Skeletal muscle tissue (tissue), 4 donors: ENCODE data around the gene PPIL6. TPM values are rescaled to one million over a fixed set of nuclear protein-coding genes. Genes with fewer than 3 reads are reported as not detected.

Source experiments
- H3K27ac ChIP-seq: one replicate; pipeline ENCODE4 v1.7.0; 2013; ENCODE audit warnings: mild to moderate bottlenecking, low read depth, low read length, inconsistent platforms
- H3K27me3 ChIP-seq, 3 donors: one replicate each; pipeline ENCODE4 v1.7.0; 2013; ENCODE audit warnings: low read length in 3 of 3; ENCODE audit not compliant: control insufficient read depth in 3 of 3, insufficient read depth in 3 of 3
- H3K36me3 ChIP-seq, 3 donors: one replicate each; pipeline ENCODE4 v1.7.0; 2013; ENCODE audit warnings: low read length in 3 of 3; ENCODE audit not compliant: control insufficient read depth in 3 of 3, insufficient read depth in 3 of 3
- H3K4me1 ChIP-seq, 3 donors: one replicate each; pipeline ENCODE4 v1.7.0; 2013; ENCODE audit warnings: low read length in 3 of 3, mild to moderate bottlenecking in 3 of 3; ENCODE audit not compliant: control insufficient read depth in 3 of 3, insufficient read depth in 3 of 3
- H3K4me3 ChIP-seq, 3 donors: one replicate each; pipeline ENCODE4 v1.7.0; 2013; ENCODE audit warnings: low read length in 3 of 3
- H3K9ac ChIP-seq, 3 donors: one replicate each; pipeline ENCODE4 v1.7.0; 2013; ENCODE audit warnings: low read length in 3 of 3, mild to moderate bottlenecking in 3 of 3, moderate library complexity in 2 of 3, low read depth in 1 of 3
- H3K9me3 ChIP-seq, 3 donors: one replicate each; pipeline ENCODE4 v1.7.0; 2013; ENCODE audit warnings: low read length in 3 of 3; ENCODE audit not compliant: control insufficient read depth in 3 of 3
- total RNA-seq: library from RNA; depleted of rRNA; stranded (reverse); fragments of >200 nt; gene quantifications from one replicate; pipeline ENCODE4 v1.2.3, GENCODE V29; 2014
- donor health status: Osteomylitis.

Gene PPIL6
- total RNA-seq, 1 donor from 2014 or later: 15.7 TPM

GRCh38 chr6:109450801-109451200, 10.4 kb upstream of the PPIL6 start:
- no peak overlapping the region for H3K9ac ChIP-seq
- H3K4me3 ChIP-seq: no peak overlapping the region
- H3K27me3 ChIP-seq: no peaks in the 10 kb centered on the region
- H3K27ac ChIP-seq: no peak overlapping the region
- H3K9me3 ChIP-seq: no peaks in the 10 kb centered on the region
- peaks cover 12 to 17% (median 13%) of the 10 kb centered on the region in 3 donors for H3K4me1 ChIP-seq
- peaks cover 6 to 10% (median 6%) of the 10 kb centered on the region in 3 donors for H3K36me3 ChIP-seq

DNA sequence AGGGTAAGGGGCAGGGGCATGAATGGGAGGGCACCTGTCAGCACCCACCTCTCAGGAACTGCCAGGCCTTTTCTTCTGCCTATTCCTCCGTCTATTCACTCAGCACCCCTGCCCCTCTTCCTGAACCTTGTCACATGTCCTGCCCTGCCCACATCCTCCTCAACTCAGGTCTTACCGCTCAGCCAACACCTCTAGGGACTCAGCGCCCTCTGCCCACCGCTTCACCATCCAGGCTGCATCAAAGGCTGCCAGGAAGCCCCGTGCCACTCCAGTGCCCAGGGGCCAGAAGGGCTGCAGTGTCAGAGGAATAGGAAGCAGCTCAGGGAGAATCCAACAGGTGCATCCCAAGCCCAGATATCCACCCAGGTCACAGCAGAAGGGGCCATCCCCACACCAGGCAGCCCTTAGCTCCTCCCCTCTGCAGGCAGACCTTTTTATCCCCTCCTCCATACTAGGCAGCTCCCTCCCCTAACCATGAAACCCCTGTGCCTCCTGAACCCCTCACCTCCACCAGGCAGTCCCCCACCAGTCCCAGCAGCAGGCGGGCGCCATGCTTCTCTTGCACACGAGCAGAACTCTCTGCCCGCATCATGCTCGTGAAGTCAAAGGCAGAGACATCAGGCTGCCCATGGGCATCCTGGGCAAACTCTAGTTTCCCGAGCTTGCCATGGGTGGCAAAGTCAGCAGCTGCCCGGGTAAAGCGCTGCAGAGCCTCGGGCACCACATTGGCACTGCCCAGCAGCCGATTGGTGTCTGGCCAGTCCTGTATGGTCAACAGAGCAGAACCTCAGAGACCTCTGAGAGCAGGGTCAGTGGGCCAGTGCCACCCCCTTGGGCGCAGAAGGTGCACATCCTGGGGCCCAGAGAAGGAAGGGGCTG, 9.6 kb upstream of the PPIL6 start:
- Histone ChIP-seq H3K4me1 (peaks cover 9 to 12% (median 12%) of the 10 kb centered on the region in 3 donors), H3K27me3 (no peaks in the 10 kb centered on the region), H3K9ac (no peak overlapping the region), H3K27ac (no peak overlapping the region), H3K36me3 (peaks cover 6 to 14% (median 10%) of the 10 kb centered on the region in 3 donors), H3K9me3 (no peaks in the 10 kb centered on the region), H3K4me3 (no peak overlapping the region)

DNA sequence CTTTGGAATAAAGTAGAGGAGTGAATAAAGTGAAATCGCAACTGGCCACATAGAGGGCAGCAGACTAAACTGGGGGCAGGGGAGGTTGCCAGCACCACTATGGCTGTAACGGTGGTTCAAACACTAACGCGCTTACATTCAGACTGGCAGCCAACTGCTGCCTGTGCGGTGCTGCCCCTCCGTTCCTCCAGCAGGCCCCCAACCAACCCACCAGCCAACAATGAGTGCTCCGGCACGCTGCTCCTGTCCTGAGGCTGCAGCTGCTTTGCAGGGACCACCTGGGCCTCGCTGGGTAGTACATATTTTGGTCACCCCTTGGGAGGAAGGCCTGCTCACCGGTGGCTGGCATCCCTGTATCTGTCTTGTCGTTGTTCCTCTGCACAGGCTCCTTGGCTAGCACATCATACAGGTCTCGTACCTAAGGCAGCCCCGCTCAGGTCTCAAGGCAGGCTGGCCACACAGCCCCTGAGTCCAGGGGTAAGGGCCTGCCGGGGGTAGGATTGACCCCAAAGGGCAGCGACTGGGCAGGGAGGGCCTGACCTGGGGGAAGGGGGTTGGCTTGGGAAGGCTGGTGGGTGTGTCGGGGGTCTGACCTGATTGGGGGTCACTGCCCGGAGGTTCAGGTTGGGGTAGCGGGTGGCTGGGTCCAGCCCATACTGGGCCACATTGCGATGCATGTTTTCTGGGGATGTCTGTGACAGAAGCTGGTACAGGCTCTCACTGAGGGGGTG, 8.8 kb upstream of the PPIL6 start:
- Histone ChIP-seq H3K27me3 (no peaks in the 10 kb centered on the region), H3K9ac (no peak overlapping the region), H3K27ac (no peak overlapping the region), H3K4me3 (no peak overlapping the region), H3K36me3 (peaks cover 9 to 18% (median 10%) of the 10 kb centered on the region in 3 donors), H3K4me1 (peaks cover 4 to 8% (median 8%) of the 10 kb centered on the region in 3 donors), H3K9me3 (no peaks in the 10 kb centered on the region)

- Histone ChIP-seq H3K27ac (no peak overlapping the region), H3K27me3 (no peaks in the 10 kb centered on the region), H3K4me1 (peaks cover 0 to 2% (median 2%) of the 10 kb centered on the region in 3 donors), H3K9me3 (no peaks in the 10 kb centered on the region), H3K9ac (no peak overlapping the region), H3K4me3 (no peak overlapping the region), H3K36me3 (peaks cover 9 to 22% (median 10%) of the 10 kb centered on the region in 3 donors)
Observed at GRCh38 chr6:109448615-109449014, 8.2 kb upstream of the PPIL6 start.

DNA sequence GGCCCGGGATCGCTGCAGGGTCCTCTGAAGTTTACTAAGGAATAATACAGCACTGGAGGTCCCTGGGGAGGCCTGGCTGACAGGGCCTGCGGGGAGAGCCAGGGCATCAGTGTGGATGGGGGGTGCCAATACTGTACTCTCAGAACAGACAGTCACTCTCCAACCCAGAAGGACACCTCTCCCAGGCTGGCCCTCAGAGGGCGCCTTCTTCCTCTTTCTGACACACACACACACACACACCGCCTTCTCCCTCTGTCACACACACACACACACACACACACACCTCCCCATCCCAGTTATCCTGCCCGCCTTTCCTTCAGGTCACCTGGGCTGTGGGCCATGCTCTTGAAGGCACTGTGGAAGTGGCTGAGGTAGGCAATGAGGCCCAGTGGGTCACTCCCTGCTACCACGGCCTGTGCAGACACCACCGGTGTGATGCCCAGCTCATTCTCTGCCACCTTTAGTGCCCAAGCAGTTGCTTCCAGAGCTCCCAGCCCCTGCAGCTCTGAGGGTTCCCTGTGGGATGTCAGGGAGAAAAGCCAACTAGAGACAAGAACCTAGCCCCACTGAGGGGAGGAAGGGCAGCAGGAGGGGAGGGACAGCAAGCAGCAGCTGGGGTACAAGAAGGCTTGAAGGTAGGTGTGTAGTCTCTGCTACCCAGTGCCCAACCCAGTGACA, 7.6 kb upstream of the PPIL6 start:
- Histone ChIP-seq H3K9me3 (no peaks in the 10 kb centered on the region), H3K36me3 (peaks cover 9 to 25% (median 11%) of the 10 kb centered on the region in 3 donors), H3K4me3 (no peak overlapping the region), H3K27ac (no peak overlapping the region), H3K9ac (no peak overlapping the region), H3K27me3 (no peaks in the 10 kb centered on the region), H3K4me1 (no peaks in the 10 kb centered on the region)

DNA sequence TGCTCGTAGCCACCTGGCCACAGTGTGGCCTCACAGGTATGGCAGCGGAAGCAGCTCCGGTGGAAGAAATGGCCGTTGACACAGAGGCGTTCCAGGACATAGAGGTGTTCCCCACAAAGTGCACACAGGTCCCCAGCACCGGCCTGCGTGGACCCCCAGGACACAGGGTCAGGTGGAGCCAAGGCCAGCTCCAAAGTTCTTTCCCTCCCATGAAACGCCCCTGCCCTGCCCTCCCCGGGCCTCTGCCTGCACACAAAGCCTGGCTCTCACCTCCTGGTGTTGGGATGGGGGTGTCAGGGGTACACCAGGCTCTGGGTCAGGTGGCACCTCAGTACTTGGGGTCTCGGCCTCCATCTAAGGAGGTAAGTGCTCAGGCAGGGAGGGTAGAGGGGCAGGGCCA, 6.7 kb upstream of the PPIL6 start:
- peaks cover 0 to 1% (median under 1%) of the 10 kb centered on the region in 3 donors for H3K4me1 ChIP-seq
- no peaks in the 10 kb centered on the region for H3K9me3 ChIP-seq
- no peaks in the 10 kb centered on the region for H3K27me3 ChIP-seq
- H3K27ac ChIP-seq: no peak overlapping the region
- no peak overlapping the region for H3K4me3 ChIP-seq
- H3K36me3 ChIP-seq: peaks cover 10 to 29% (median 10%) of the 10 kb centered on the region in 3 donors
- no peak overlapping the region for H3K9ac ChIP-seq

GRCh38 chr6:109446541-109446940, 6.1 kb upstream of the PPIL6 start:
- Histone ChIP-seq H3K36me3 (peaks cover 6 to 25% (median 12%) of the 10 kb centered on the region in 3 donors), H3K4me1 (peaks cover under 1 to 7% (median 6%) of the 10 kb centered on the region in 3 donors), H3K27ac (no peak overlapping the region), H3K9ac (no peak overlapping the region), H3K4me3 (no peak overlapping the region), H3K9me3 (no peaks in the 10 kb centered on the region), H3K27me3 (no peaks in the 10 kb centered on the region)

- peaks cover 5 to 25% (median 12%) of the 10 kb centered on the region in 3 donors for H3K36me3 ChIP-seq
Observed at GRCh38 chr6:109446072-109446471, 5.6 kb upstream of the PPIL6 start.

DNA sequence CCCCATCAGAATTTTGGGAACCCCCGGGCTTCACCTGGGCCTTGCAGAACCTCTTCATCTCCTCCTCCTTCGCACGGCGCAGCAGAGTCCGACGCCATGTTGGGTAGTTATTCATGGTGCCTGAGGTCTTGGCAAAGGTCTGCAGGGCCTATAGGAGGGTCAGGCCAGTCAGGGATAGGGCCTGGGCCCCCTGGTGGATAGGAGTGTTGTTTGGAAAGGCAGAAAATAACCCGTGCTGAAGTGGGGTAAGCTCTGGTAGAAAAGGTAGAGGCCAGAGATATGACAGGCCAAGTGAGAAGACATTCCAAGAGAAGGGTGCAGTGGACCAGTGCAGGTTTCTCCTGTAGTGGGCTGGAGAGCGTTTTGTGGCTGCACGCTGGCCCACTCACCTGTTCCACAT, 5.0 kb upstream of the PPIL6 start:
- Histone ChIP-seq H3K4me3 (no peak overlapping the region), H3K27ac (no peak overlapping the region), H3K9me3 (no peaks in the 10 kb centered on the region), H3K9ac (no peak overlapping the region), H3K27me3 (no peaks in the 10 kb centered on the region), H3K36me3 (peaks cover 5 to 25% (median 12%) of the 10 kb centered on the region in 3 donors), H3K4me1 (peaks cover 7 to 14% (median 12%) of the 10 kb centered on the region in 3 donors)

More at GRCh38 chr6:109446072-109446471, 5.6 kb upstream of the PPIL6 start:
- Histone ChIP-seq H3K27me3 (no peaks in the 10 kb centered on the region), H3K4me1 (peaks cover 5 to 12% (median 11%) of the 10 kb centered on the region in 3 donors), H3K4me3 (no peak overlapping the region), H3K27ac (no peak overlapping the region), H3K9me3 (no peaks in the 10 kb centered on the region), H3K9ac (no peak overlapping the region)
